ENCODE results near the gene NUP188.
"Not testable (repeated sequence)": the region's sequence is repeated elsewhere in the genome, so short reads cannot be mapped to it uniquely, and the experiment has no call there.

Gene NUP188

DNA sequence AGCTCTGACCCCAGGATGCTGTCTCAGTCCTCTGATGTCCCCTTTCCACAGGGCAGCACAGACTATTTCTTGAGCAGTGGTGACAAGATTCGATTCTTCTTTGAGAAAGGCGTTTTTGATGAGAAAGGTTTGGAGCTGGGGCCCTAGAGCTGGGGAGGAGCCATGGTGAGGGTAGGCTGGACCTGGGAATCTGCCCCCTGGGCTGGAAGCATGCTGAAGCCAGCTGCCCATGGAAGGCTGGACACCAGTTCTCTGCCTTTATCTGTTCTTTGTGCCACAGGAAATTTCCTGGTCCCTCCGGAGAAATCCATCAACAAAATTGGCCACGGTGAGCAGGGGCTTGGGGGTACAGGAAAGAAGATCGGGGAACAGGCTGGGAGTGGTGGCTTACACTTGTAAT lies 13.8 kb upstream of the NUP188 start:
- no peak overlapping the region for H3K4me3 ChIP-seq (ENCODE audit: low read depth, low read length)
- DNase-seq (ENCODE audit: low read depth) = no peak
- TF ChIP-seq, protein P1, sequence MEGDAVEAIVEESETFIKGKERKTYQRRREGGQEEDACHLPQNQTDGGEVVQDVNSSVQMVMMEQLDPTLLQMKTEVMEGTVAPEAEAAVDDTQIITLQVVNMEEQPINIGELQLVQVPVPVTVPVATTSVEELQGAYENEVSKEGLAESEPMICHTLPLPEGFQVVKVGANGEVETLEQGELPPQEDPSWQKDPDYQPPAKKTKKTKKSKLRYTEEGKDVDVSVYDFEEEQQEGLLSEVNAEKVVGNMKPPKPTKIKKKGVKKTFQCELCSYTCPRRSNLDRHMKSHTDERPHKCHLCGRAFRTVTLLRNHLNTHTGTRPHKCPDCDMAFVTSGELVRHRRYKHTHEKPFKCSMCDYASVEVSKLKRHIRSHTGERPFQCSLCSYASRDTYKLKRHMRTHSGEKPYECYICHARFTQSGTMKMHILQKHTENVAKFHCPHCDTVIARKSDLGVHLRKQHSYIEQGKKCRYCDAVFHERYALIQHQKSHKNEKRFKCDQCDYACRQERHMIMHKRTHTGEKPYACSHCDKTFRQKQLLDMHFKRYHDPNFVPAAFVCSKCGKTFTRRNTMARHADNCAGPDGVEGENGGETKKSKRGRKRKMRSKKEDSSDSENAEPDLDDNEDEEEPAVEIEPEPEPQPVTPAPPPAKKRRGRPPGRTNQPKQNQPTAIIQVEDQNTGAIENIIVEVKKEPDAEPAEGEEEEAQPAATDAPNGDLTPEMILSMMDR (IDR thresholded peaks at IDR 0.05; ENCODE audit: insufficient read depth, low read depth, low read length, missing control alignments) = no peak

DNA sequence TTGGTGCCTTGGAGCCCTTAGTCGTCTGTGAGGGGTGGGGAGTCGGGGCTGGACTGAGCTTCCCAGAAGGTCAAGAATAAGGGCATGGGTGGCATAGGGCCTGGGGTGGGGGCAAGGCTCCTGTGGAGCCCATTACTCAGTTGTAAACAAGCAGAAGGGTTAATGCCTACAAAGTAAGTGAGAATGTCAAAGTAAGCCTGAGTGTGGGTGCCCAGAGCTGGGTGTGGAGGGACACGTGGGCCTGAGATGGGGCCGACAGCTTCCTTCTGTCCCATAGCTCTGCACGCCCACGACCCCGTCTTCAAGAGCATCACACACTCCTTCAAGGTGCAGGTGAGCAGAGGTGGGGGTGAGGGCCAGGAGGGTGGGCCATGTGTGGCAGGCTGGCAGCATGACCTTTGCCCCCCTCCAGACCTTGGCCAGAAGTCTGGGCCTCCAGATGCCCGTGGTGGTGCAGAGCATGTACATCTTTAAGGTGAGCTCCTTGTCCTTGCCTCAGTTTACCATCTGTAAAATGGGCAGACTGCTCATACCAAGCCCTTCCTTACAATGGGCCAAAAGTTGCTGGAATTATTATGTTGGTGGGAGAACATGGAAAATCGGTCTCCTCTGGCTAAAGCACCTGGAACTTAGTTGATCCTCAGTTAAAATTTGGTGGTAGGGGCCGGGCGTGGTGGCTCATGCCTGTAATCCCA lies 11.2 kb upstream of the NUP188 start:
- DNase-seq (ENCODE audit: low read depth) = no peak
- TF ChIP-seq, protein P1 (IDR thresholded peaks at IDR 0.05; ENCODE audit: insufficient read depth, low read depth, low read length, missing control alignments) = no peak

DNA sequence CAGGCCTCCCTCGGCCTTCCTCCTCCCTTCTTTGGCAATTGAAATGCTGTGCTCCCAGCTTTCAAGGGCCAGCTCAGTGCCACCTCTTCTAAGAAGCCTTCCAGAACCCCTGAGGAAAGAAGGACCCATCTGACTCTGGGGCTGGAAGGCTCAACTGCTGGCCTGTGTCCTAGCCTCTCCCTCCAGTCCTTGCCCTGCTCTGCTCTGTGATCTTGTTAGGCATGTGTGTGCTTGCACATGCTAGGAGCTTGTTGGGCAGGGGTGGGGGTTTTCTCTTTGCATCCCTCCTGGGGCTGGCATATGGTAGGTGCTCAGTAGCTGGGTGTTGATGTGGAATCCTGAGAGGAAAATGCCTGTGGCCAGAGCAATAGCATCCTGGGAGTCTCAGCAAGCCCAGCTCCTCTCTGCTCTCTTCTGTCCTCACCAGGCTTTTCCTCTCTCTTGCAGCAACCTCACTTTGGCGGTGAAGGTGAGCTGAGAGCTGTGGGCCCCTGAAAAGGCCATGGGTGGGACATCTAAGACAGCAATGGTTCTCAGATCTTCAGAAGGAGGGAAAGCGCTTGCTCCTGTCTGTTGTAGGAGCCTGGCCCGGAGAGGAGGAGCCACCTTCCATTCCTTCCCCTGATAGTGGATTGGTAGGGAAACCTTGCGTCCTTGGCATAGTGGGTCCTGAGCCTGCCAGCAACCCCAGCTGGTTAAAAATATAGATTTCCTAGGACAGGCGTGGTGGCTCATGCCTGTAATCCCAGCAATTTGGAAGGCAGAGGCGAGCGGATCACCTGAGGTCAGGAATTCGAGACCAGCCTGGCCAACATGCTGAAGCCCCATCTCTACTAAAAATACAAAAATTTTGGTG lies 10.0 kb upstream of the NUP188 start:
- TF ChIP-seq, protein P1 (IDR thresholded peaks at IDR 0.05; ENCODE audit: insufficient read depth, low read depth, low read length, missing control alignments) = no peak
- H3K4me3 ChIP-seq (ENCODE audit: low read depth, low read length) = no peak overlapping the region
- DNase-seq (ENCODE audit: low read depth) = no peak

More for the DNA sequence above, 11.2 kb upstream of the NUP188 start:
- H3K4me3 ChIP-seq (ENCODE audit: low read depth, low read length) = no peak overlapping the region

DNA sequence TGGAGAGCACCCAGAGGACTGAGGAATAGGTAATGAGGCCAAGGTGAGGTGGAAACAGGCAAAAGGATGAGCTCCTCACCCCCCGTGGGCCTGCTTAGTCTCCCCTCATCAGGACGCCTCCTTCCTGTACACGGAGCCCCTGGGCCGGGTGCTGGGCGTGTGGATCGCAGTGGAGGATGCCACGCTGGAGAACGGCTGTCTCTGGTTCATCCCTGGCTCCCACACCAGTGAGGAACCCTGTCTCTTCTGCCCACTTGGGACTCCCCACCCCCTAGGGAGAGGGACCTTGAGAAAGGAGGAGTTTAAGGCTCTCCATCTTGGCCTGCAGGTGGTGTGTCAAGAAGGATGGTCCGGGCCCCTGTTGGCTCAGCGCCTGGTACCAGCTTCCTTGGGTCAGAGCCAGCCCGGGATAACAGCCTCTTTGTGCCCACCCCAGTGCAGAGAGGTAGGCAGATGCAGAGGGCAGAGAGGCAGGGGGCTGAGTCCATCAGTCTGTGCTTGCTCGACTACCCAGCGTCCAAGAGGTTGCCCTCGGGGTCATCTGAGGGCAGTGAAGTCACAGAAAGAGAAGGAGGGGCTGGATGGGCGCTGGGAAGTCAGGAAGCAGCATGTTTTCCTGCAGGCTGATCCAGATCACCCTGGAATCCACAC lies 7.1 kb upstream of the NUP188 start:
- H3K4me3 ChIP-seq (ENCODE audit: low read depth, low read length) = no peak overlapping the region
- TF ChIP-seq, protein P1 (IDR thresholded peaks at IDR 0.05; ENCODE audit: insufficient read depth, low read depth, low read length, missing control alignments) = no peak
- no peak for DNase-seq (ENCODE audit: low read depth)

DNA sequence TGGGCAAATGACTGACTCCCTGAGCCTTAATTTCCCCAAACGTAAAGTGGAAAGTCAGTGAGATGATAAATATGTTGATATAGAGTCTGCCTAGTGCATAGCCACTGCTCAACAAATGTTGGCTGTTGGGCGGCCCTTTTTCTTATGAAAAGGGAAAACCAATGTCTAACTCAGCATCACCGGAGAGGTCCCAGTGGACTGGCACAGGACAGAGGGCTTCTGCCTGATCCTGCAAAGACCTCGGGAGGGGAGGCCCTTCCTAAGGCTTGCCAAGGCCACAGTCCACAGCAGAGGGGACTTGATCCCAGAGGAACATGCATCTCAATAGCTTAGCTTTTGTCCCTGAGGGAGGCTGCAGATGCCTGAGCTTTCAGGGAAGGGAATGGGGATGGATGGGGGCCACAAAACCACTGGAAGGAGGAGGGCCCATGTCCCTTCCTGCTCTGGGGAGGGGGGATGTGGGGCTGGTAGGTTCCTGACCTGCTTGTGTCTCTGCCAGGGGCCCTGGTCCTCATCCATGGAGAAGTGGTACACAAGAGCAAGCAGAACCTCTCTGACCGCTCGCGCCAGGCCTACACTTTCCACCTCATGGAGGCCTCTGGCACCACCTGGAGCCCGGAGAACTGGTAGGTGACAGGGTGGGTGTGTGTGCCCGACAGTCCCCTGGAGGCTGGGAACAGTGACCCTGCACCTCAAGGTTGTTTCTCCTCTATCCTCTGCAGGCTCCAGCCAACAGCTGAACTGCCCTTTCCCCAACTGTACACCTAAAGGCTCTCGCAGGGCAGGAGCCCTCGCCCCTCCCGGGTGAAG lies 6.3 kb upstream of the NUP188 start:
- TF ChIP-seq, protein P1 (IDR thresholded peaks at IDR 0.05; ENCODE audit: insufficient read depth, low read depth, low read length, missing control alignments) = no peak
- DNase-seq (ENCODE audit: low read depth) = no peak
- no peak overlapping the region for H3K4me3 ChIP-seq (ENCODE audit: low read depth, low read length)

DNA sequence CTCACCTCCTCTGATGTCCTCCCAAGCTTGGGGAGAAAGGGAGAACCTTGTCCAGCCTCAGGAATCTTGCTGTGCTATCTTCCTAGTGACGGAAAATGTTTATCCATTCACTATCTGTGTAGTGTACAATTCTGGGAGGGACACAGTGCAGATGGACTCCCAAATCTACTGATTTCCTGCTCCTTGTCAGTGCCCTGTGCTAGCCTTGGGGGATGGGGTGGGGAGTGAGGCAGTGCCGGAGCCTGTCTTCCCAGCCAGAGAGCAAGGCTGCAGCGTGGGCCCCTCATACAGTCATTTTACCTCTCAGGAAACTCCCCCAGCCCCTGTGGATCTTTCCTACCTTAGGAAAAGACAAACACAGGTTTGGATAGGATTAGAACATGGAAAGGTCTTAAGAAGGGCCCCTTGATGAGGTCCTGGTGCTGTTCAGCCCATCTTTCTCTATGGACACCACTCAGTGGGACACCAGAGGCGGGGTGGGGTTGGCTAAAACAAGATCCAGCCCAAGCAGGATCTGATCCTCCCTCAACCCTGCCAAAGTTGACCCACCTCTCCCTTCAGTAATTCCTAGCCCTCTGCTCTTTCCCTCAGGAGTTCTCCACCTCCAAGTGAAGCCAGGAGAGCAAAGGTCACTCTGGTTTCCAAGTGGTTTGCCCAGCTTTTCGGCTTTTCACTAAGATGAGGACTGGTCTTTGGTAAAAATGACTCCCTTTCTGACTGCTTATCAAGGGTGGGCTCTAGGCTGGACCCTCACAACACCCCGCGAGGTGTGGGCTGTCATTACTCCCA lies 3.5 kb upstream of the NUP188 start:
- H3K4me3 ChIP-seq (ENCODE audit: low read depth, low read length) = no peak overlapping the region
- no peak for DNase-seq (ENCODE audit: low read depth)
- TF ChIP-seq, protein P1 (IDR thresholded peaks at IDR 0.05; ENCODE audit: insufficient read depth, low read depth, low read length, missing control alignments) = no peak

DNA sequence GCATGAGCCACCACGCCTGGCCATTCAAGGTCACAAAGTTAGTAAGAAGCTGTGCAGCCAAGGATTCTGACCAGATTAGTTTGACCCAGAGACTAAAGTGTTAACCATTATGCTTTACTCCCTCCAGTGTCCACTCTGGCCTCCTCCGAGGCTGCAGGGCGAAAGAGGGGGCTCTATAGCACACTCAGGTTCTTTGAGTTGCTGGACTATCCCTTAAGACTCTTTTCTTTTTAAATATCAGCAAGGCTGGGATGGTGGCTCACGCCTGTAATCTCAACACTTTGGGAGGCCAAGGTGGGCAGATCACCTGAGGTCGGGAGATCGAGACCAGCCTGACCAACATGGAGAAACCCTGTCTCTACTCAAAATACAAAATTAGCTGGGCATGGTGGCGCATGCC lies 2.5 kb upstream of the NUP188 start:
- not testable (repeated sequence) for DNase-seq (ENCODE audit: low read depth); H3K4me3 ChIP-seq (ENCODE audit: low read depth, low read length)

Data from GM12865 (cell line).